Upper lobe of right lung (tissue), 1 donor: ENCODE measurements around the gene STXBP2. TPM values are rescaled to one million over a fixed set of nuclear protein-coding genes. Genes with fewer than 3 reads are reported as not detected.
A peak's percentile ranks its signal among the peaks of the same experiment; 100 is the strongest.

Source experiments
- ATAC-seq: fragments of 200-7000 bp; cut with Tn5 transposase; one replicate; pipeline ENCODE4 v1.9.1; 2020; ENCODE audit warnings: mild to moderate bottlenecking, moderate library complexity
- DNase-seq: peaks from one replicate; pipeline ENCODE4 v3.0.0-alpha.2; 2020
- H3K27ac ChIP-seq: fragments of 200-600 bp; one replicate; pipeline ENCODE4 v1.8.0; 2022
- H3K27me3 ChIP-seq: fragments of 200-600 bp; one replicate; pipeline ENCODE4 v1.8.0; 2022; ENCODE audit warnings: mild to moderate bottlenecking
- H3K36me3 ChIP-seq: fragments of 200-600 bp; one replicate; pipeline ENCODE4 v1.8.0; 2022
- H3K4me1 ChIP-seq: fragments of 200-600 bp; one replicate; pipeline ENCODE4 v1.8.0; 2022
- H3K4me3 ChIP-seq: fragments of 200-600 bp; one replicate; pipeline ENCODE4 v1.8.0; 2022; ENCODE audit warnings: mild to moderate bottlenecking
- H3K9me3 ChIP-seq: fragments of 200-600 bp; one replicate; pipeline ENCODE4 v1.8.0; 2022
- intact Hi-C: fragments of 100-400 bp; cut with DNase I; formaldehyde crosslinking; loops from one replicate; pipeline ENCODE4 v1.11.0; 2022
- total RNA-seq: library from RNA; stranded (reverse); fragmentation: NEBNext Ultra II Directional; extraction: Animal tissue kit (Norgen Biotek cat#: 25700); gene quantifications from one replicate; pipeline ENCODE4 v1.2.1, GENCODE V29; 2021
- TF ChIP-seq, protein P1 (sequence below): fragments of 200-600 bp; IDR thresholded peaks from one replicate; pipeline ENCODE4 v1.8.0; 2022; ENCODE audit warnings: antibody characterized with exemption
- donor health status: DM: no; HTN: yes; CAD: no; lungs with severe emphysema.

The STXBP2 gene
- total RNA-seq, 1 donor from 2014 or later: 162 TPM

DNA sequence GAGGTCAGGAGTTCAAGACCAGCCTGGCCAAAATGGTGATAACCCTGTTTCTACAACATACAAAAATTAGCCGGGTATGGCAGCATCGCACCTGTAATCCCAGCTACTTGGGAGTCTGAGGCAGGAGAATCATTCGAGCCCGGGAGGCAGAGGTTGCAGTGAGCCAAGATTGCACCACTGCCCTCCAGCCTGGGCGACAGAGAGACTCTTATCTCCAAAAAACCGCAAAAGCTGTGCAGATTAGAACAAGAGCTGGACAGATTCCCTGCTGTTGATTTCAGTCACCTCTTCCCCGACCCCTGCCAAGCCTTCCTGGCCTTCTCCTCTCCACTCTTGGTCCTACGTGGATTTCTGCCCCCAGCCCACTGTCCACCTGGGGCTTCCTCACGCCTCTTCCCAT lies 33.0 kb upstream of the STXBP2 start:
- Histone ChIP-seq H3K9me3 (no peaks in the 10 kb centered on the region), H3K4me3 (no peak overlapping the region), H3K27me3 (no peaks in the 10 kb centered on the region), H3K4me1 (no peaks in the 10 kb centered on the region), H3K36me3 (no peaks in the 10 kb centered on the region), H3K27ac (peak overlapping the region; percentile 3)
- TF ChIP-seq, protein P1, sequence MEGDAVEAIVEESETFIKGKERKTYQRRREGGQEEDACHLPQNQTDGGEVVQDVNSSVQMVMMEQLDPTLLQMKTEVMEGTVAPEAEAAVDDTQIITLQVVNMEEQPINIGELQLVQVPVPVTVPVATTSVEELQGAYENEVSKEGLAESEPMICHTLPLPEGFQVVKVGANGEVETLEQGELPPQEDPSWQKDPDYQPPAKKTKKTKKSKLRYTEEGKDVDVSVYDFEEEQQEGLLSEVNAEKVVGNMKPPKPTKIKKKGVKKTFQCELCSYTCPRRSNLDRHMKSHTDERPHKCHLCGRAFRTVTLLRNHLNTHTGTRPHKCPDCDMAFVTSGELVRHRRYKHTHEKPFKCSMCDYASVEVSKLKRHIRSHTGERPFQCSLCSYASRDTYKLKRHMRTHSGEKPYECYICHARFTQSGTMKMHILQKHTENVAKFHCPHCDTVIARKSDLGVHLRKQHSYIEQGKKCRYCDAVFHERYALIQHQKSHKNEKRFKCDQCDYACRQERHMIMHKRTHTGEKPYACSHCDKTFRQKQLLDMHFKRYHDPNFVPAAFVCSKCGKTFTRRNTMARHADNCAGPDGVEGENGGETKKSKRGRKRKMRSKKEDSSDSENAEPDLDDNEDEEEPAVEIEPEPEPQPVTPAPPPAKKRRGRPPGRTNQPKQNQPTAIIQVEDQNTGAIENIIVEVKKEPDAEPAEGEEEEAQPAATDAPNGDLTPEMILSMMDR: no peak
- ATAC-seq (no peak), DNase-seq (no peak)
- intact Hi-C loops: no loop called here

DNA sequence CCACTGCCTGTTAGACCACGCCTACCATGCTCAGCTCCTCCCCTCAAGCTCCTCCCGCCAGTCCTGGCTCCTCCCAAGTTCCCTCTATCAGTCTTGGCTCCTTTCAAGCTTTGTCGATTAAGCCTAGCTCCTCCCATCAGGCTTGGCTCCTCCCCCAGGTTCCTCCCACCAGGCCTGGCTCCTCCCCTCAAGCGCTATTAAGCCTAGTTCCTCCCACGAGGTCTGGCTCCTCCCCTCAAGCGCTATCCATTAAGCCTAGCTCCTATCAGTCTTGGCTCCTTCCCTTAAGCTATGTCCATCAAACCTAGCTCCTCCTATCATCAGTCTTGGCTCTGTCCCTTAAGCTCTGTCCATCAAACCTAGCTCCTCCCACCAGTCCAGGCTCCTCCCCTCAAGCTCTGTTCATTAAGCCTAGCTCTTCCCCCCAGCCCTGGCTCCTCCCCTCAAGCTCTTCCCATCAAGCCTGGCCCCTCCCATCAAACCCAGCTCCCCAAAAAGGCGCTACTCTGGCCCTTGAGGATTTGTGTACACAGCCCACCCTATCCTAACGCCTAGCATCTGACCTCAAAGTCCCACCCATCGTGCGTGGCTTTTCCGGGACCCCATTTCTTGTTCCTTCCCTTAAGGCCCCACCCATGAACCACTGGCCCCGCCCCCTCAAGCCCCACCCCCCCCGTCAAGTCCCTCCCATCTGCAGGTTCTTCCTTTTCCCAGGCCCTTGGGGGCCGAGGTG lies 31.3 kb upstream of the STXBP2 start:
- ATAC-seq (peak; percentile 30), DNase-seq (no peak)
- Histone ChIP-seq H3K9me3 (no peaks in the 10 kb centered on the region), H3K36me3 (no peaks in the 10 kb centered on the region), H3K4me1 (no peaks in the 10 kb centered on the region), H3K27ac (no peak overlapping the region), H3K27me3 (no peaks in the 10 kb centered on the region), H3K4me3 (no peak overlapping the region)
- intact Hi-C loops: no loop called here
- TF ChIP-seq, protein P1: no peak

DNA sequence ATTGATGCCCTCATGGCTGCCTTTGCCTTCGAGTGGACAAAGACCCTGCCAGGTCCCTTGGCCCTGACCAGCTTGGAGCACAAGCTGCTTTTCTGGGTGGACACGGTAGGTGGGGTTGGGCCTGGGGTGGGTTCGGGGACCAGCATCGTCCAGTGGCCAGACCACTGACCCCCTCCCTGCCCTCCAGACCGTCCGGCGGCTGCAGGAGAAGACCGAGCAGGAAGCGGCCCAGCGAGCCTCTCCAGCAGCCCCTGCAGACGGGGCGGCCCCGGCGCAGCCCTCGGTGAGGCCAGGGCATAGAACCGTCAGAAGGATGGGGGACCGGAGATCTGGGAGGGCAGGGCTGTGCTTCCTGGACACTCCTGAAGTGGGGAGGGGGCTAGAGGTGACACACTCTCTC lies 30.6 kb upstream of the STXBP2 start:
- H3K9me3 ChIP-seq: no peaks in the 10 kb centered on the region
- no peaks in the 10 kb centered on the region for H3K27me3 ChIP-seq
- H3K27ac ChIP-seq: no peak overlapping the region
- intact Hi-C loops: no loop called here
- no peak overlapping the region for H3K4me3 ChIP-seq
- no peaks in the 10 kb centered on the region for H3K4me1 ChIP-seq
- TF ChIP-seq, protein P1: no peak
- DNase-seq (no peak), ATAC-seq (no peak)
- H3K36me3 ChIP-seq: no peaks in the 10 kb centered on the region

DNA sequence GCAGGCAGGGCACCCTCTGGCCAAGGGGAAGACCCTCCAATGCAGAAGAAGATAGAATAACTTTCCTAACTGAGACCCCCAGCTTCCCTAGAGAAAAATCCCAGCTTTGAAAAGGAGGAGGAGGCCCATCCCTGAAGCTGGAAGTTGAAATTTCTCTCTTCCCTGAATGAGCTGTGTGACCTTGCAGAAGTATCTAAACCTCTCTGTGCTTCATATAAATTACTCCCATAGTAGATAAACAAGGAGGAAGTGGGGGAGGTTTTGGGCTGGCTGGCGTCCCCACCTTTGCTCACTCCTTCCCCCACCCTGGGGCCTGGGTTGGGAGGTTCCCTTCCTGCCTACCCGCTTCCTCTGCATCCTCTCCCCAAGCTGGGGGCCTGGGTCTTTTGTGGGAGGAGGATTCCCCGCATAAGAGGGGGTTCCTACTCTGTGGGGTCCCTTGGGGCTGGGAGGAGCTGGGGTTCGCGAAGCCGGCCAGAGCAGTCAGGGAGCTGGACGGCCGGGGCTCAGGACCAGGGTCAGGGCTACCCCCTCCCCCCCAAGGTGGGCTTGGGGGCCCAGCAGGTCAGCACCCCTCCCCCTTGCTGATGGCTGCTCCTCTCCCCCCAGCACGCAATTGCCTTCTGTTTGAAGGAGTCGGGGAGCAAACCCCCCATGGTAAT lies 29.6 kb upstream of the STXBP2 start:
- intact Hi-C loops: no loop called here
- no peaks in the 10 kb centered on the region for H3K9me3 ChIP-seq
- DNase-seq (no peak), ATAC-seq (no peak)
- H3K36me3 ChIP-seq: no peaks in the 10 kb centered on the region
- TF ChIP-seq, protein P1: no peak
- no peaks in the 10 kb centered on the region for H3K27me3 ChIP-seq
- no peaks in the 10 kb centered on the region for H3K4me1 ChIP-seq
- no peak overlapping the region for H3K27ac ChIP-seq
- H3K4me3 ChIP-seq: no peak overlapping the region

DNA sequence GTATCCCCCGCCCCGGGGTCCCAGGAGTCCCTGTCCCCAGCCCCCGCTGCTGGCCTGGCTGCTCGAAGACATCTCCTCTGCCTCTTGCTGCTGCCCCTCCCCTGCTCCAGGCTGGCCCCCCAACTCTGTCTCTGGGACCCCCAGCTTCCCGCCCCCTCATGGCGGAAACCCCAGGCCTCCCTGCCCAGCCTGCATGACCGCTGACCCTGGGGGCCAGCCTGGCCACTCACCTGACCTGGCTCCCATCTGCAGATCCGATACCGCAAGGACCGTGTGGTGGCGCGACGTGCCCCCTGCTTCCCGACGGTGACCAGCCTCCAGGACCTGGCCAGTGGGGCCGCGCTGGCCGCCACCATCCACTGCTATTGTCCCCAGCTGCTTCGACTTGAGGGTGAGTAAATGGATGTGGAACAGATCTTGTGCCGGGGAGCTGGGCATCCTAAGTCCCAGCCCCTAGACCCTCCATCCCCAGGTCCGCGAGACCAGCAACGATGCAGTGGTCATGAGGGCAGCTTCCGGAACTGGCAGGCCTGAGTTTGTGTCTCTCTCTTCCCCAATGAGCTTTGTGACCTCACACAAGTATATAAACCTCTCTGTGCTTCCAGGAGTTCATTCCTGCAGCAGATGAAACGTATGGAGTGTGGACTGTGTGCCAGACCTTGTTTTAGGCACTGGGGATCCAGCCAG lies 28.9 kb upstream of the STXBP2 start:
- peak; percentile 65 for DNase-seq
- TF ChIP-seq, protein P1: no peak
- H3K27me3 ChIP-seq: no peaks in the 10 kb centered on the region
- no peak for ATAC-seq
- intact Hi-C loops: no loop called here
- H3K4me1 ChIP-seq: no peaks in the 10 kb centered on the region
- H3K36me3 ChIP-seq: no peaks in the 10 kb centered on the region
- no peak overlapping the region for H3K27ac ChIP-seq
- H3K4me3 ChIP-seq: no peak overlapping the region
- H3K9me3 ChIP-seq: no peaks in the 10 kb centered on the region
